Lower leg skin (tissue), 3 donors: ENCODE measurements around the gene IRX4.

Experiments
- POLR2A ChIP-seq, 2 donors: fragments of 450-650 bp; IDR thresholded peaks; one replicate each; pipeline ENCODE4 v1.6.1; 2016 to 2017; ENCODE audit warnings: antibody characterized with exemption in 2 of 2, mild to moderate bottlenecking in 1 of 2, moderate library complexity in 1 of 2
- TF ChIP-seq, protein P1 (sequence below), 3 donors: fragments of 450-650 bp; IDR thresholded peaks; one replicate each; pipeline ENCODE4 v1.5.1; 2016; ENCODE audit warnings: antibody characterized with exemption in 3 of 3, mild to moderate bottlenecking in 3 of 3, moderate library complexity in 2 of 3

DNA sequence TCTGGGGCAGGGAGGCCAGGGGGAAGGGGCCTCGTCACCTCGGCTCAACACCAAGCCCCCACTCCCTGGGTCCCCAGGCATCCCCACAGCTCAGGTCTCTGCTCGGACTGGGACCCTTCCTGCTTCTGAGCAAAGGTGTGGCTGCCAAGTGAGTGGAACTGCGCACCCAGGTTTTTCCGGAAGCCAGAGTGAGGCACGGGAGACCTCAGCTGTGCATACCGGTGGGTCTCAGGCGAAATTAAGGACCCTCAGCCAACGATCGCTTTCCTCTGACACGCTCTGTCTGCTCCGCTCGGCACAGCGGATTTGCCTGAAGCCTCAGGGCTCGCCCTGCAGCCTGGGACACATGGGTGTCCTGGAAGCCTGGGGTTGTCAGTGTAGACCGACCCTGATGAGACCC lies 41.0 kb upstream of the IRX4 start:
- TF ChIP-seq, protein P1, sequence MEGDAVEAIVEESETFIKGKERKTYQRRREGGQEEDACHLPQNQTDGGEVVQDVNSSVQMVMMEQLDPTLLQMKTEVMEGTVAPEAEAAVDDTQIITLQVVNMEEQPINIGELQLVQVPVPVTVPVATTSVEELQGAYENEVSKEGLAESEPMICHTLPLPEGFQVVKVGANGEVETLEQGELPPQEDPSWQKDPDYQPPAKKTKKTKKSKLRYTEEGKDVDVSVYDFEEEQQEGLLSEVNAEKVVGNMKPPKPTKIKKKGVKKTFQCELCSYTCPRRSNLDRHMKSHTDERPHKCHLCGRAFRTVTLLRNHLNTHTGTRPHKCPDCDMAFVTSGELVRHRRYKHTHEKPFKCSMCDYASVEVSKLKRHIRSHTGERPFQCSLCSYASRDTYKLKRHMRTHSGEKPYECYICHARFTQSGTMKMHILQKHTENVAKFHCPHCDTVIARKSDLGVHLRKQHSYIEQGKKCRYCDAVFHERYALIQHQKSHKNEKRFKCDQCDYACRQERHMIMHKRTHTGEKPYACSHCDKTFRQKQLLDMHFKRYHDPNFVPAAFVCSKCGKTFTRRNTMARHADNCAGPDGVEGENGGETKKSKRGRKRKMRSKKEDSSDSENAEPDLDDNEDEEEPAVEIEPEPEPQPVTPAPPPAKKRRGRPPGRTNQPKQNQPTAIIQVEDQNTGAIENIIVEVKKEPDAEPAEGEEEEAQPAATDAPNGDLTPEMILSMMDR (IDR thresholded peaks at IDR 0.05), result no peak
- no peak for TF ChIP-seq POLR2A (IDR thresholded peaks at IDR 0.05)
